Measurements from ENCODE around the gene TTC7B. TPM values are rescaled to one million over a fixed set of nuclear protein-coding genes. Genes with fewer than 3 reads are reported as not detected.

TTC7B gene
- total and polyA plus RNA-seq, 2 donors (not counting 3 experiments of a cell fraction or from before 2014, with no cell fraction given), result 46.8 to 76.5 TPM

GRCh38 chr14:90553298-90553920 lies 262.8 kb downstream of the TTC7B start:
- H3K4me1 ChIP-seq (ENCODE audit: control insufficient read depth, extremely low read depth, insufficient read depth, low read length), result no peaks in the 10 kb centered on the region

More at GRCh38 chr14:90553298-90553920, 262.8 kb downstream of the TTC7B start:
- dilution Hi-C loops (cut with MboI; ENCODE audit: extremely low pct_ligation_motif_present, low sequenced_read_pairs), result no loop called here
- CTCF ChIA-PET, result interaction anchor here (1.1 to 1.5 kb wide), 2 partner anchors 10 to 154 kb away, joined by 4 to 7 read pairs; no protein-coding TSS in a partner anchor
- no TSS peak for BruUV-seq (replicated peaks)
- Histone ChIP-seq H3K9ac (replicated peaks; ENCODE audit: extremely low read depth, insufficient read depth, low read length) (no peak overlapping the region), H3K9me3 (replicated peaks; ENCODE audit: control insufficient read depth, insufficient read depth, low read length) (no peaks in the 10 kb centered on the region), H3K4me3 (replicated peaks in 1 of 3; ENCODE audit: insufficient read depth in 1 of 3, low read depth in 1 of 3, low read length in 3 of 3) (no peak overlapping the region), H3K9me1 (replicated peaks; ENCODE audit: control insufficient read depth, extremely low read depth, insufficient read depth, low read length) (no peaks in the 10 kb centered on the region), H3K27ac (ENCODE audit: insufficient read depth, low read depth, low read length) (no peak overlapping the region), H3K36me3 (ENCODE audit: control insufficient read depth in 2 of 2, extremely low read depth in 1 of 2, insufficient read depth in 2 of 2, low read length in 2 of 2) (peaks cover 0 to 2% of the 10 kb centered on the region in 2 experiments), H2AFZ (ENCODE audit: low read depth, low read length) (no peak overlapping the region), H3K27me3 (ENCODE audit: control insufficient read depth in 2 of 2, insufficient read depth in 2 of 2, low read length in 2 of 2) (no peaks in the 10 kb centered on the region), H3K4me2 (ENCODE audit: insufficient read depth, low read length) (no peak overlapping the region), H3K79me2 (ENCODE audit: control insufficient read depth, insufficient read depth, low read length) (no peaks in the 10 kb centered on the region), H4K20me1 (replicated peaks; ENCODE audit: control insufficient read depth, extremely low read depth, insufficient read depth, low read length) (no peaks in the 10 kb centered on the region)
- POLR2A ChIA-PET, result no interaction called here
- intact Hi-C loops (cut with micrococcal nuclease), result no loop called here
- no peak for DNase-seq (ENCODE audit: low read depth, low spot score)
- TF ChIP-seq FOS (IDR thresholded peaks at IDR 0.05; ENCODE audit: borderline replicate concordance, insufficient read depth, low read length), result no peak
- TF ChIP-seq JUN (IDR thresholded peaks at IDR 0.05; ENCODE audit: borderline replicate concordance, insufficient read depth, insufficient read length, low read depth), result no peak
- no peak for TF ChIP-seq POLR2AphosphoS5 (IDR thresholded peaks at IDR 0.05; ENCODE audit: insufficient read depth, low read depth, low read length)
- no peak for TF ChIP-seq MAX (IDR thresholded peaks at IDR 0.05; ENCODE audit: insufficient read depth, insufficient read length)
- no peak for TF ChIP-seq MYC (IDR thresholded peaks at IDR 0.05; ENCODE audit: low read depth, low read length)
- no peak for TF ChIP-seq EZH2 (IDR thresholded peaks at IDR 0.05; ENCODE audit: borderline replicate concordance, low read depth, low read length, severe bottlenecking)
- no peak for TF ChIP-seq CTCF (IDR thresholded peaks at IDR 0.05; ENCODE audit: extremely low read depth in 1 of 2, insufficient read depth in 1 of 2, low read depth in 1 of 2, low read length in 2 of 2)
- no peak for TF ChIP-seq GATA2 (IDR thresholded peaks at IDR 0.05; ENCODE audit: insufficient read depth, insufficient read length, low read depth, low read length)
- TF ChIP-seq POLR2A (IDR thresholded peaks at IDR 0.05; ENCODE audit: low read depth, low read length), result no peak
- no peak for FAIRE-seq

Data from endothelial cell of umbilical vein (primary cell).